Breast epithelium (tissue), 4 donors: Measurements from ENCODE around the gene ELP5. TPM values are rescaled to one million over a fixed set of nuclear protein-coding genes. Genes with fewer than 3 reads are reported as not detected.

Source experiments
- DNase-seq, 2 donors: peaks; one replicate each; pipeline ENCODE4 v3.0.0-alpha.2; 2019; ENCODE audit warnings: low spot score in 2 of 2
- H3K27ac ChIP-seq, 2 donors: fragments of 200-600 bp; sonication (generic) in 1 of 2; one replicate each; pipeline ENCODE4 v1.5.1; 2016 to 2019; ENCODE audit warnings: mild to moderate bottlenecking in 1 of 2
- H3K27me3 ChIP-seq, 2 donors: fragments of 200-600 bp; sonication (generic) in 1 of 2; one replicate each; pipeline versions ENCODE4 v1.5.1 to v1.6.0; 2017 to 2019; ENCODE audit warnings: control low read depth in 1 of 2, mild to moderate bottlenecking in 1 of 2
- H3K36me3 ChIP-seq: fragments of 200-600 bp; one replicate; pipeline ENCODE4 v1.5.1; 2019
- H3K4me1 ChIP-seq, 2 donors: fragments of 200-600 bp; sonication (generic); one replicate each; pipeline ENCODE4 v1.5.1; 2016 to 2019; ENCODE audit warnings: control low read depth in 1 of 2
- H3K4me3 ChIP-seq, 3 donors: fragments of 200-600 bp; sonication (generic); 1 replicate in 2 of 3; 2 replicates in 1 of 3; pipeline ENCODE4 v1.5.1; 2016 to 2019; ENCODE audit warnings: mild to moderate bottlenecking in 3 of 3, moderate library complexity in 2 of 3
- H3K9me3 ChIP-seq, 2 donors: fragments of 200-600 bp; sonication (generic) in 1 of 2; one replicate each; pipeline ENCODE4 v1.5.1; 2016 to 2019; ENCODE audit warnings: control low read depth in 1 of 2
- CTCF ChIP-seq, 3 donors: fragments of 450-650 bp; IDR thresholded peaks; one replicate each; pipeline ENCODE4 v1.5.1; 2016 to 2017; ENCODE audit warnings: antibody characterized with exemption in 3 of 3, mild to moderate bottlenecking in 3 of 3, moderate library complexity in 3 of 3
- POLR2A ChIP-seq: fragments of 450-650 bp; IDR thresholded peaks from one replicate; pipeline ENCODE4 v1.6.1; 2016; ENCODE audit warnings: antibody characterized with exemption, mild to moderate bottlenecking, moderate library complexity
- POLR2AphosphoS5 ChIP-seq, 3 donors: sonication (generic); formaldehyde crosslinking; IDR thresholded peaks; one replicate each; pipeline ENCODE4 v1.6.1; 2017; ENCODE audit warnings: antibody characterized with exemption in 3 of 3
- intact Hi-C: fragments of 100-400 bp; cut with DNase I; formaldehyde crosslinking; loops from one replicate; pipeline ENCODE4 v1.15.1; 2023; ENCODE audit warnings: low total_unique reads
- total RNA-seq, 3 donors: library from RNA; depleted of rRNA; stranded (reverse); fragments of >200 nt; gene quantifications; one replicate each; pipeline ENCODE4 v1.1.0, GENCODE V29; 2016

Gene ELP5
- total RNA-seq, 3 donors from 2014 or later = 26.9 to 36.7 (median 30.6) TPM

- no peaks in the 10 kb centered on the region for H3K27me3 ChIP-seq
- H3K9me3 ChIP-seq = no peaks in the 10 kb centered on the region
- no peaks in the 10 kb centered on the region for H3K36me3 ChIP-seq
- no peak for TF ChIP-seq CTCF (IDR thresholded peaks at IDR 0.05)
- peak; percentile 83 for TF ChIP-seq POLR2A
- TF ChIP-seq POLR2AphosphoS5 (IDR thresholded peaks at IDR 0.05) = peak; percentile 58 to 97 (median 75)
- peak within 1 kb of the TSS; percentile 95 to 100 (median 98) for H3K4me3 ChIP-seq
- intact Hi-C loops = no loop called here
- DNase-seq = peak; percentile 96
- peaks cover 4 to 38% of the 10 kb centered on the region in 2 donors for H3K4me1 ChIP-seq
- peak within 1 kb of the TSS; percentile 100 for H3K27ac ChIP-seq
Measured at GRCh38 chr17:7219812-7220592, 32.0 kb upstream of the ELP5 start, which contains the start of the genes ACADVL and DLG4. Gene ACADVL, plus strand, starts transcription at chr17:7219938. Its CDS starts 47 bp downstream, at chr17:7219985. Gene DLG4, minus strand, starts transcription at chr17:7219836.

- H3K27me3 ChIP-seq = no peaks in the 10 kb centered on the region
- TF ChIP-seq POLR2AphosphoS5 (IDR thresholded peaks at IDR 0.05) (peak in 2 of 3 donors; percentile 2 to 5), POLR2A (no peak), CTCF (IDR thresholded peaks at IDR 0.05) (peak in 2 of 3 donors; percentile 19 to 48)
- H3K27ac ChIP-seq = peak overlapping the region; percentile 100
- H3K4me1 ChIP-seq = peaks cover 4 to 36% of the 10 kb centered on the region in 2 donors
- intact Hi-C loops = no loop called here
- H3K9me3 ChIP-seq = no peaks in the 10 kb centered on the region
- peak overlapping the region; percentile 95 to 100 (median 98) for H3K4me3 ChIP-seq
- DNase-seq = peak in 1 of 2 donors; percentile 74
- no peaks in the 10 kb centered on the region for H3K36me3 ChIP-seq
Measured at GRCh38 chr17:7220593-7221277, 31.3 kb upstream of the ELP5 start.

GRCh38 chr17:7221278-7222092 lies 30.5 kb upstream of the ELP5 start:
- no peaks in the 10 kb centered on the region for H3K36me3 ChIP-seq

More at GRCh38 chr17:7221278-7222092, 30.5 kb upstream of the ELP5 start:
- Histone ChIP-seq H3K4me1 (peaks cover 4 to 29% of the 10 kb centered on the region in 2 donors), H3K27me3 (no peaks in the 10 kb centered on the region), H3K9me3 (no peaks in the 10 kb centered on the region), H3K4me3 (peak overlapping the region in 2 of 3 donors; percentile 98 to 100), H3K27ac (peak overlapping the region; percentile 100)
- DNase-seq = no peak
- intact Hi-C loops = no loop called here
- TF ChIP-seq POLR2AphosphoS5 (IDR thresholded peaks at IDR 0.05) (no peak), CTCF (IDR thresholded peaks at IDR 0.05) (no peak), POLR2A (no peak)
